MM.1S (cell line): ENCODE data around the gene APOBEC3B.

Experiments used
- DNase-seq: peaks from one replicate; pipeline ENCODE4 v3.0.0-alpha.2; 2015
- H2AFZ ChIP-seq: fragments of 300-600 bp; sonication (generic); 2 replicates; pipeline ENCODE4 v1.6.0; 2016; ENCODE audit warnings: antibody characterized with exemption, low read length
- H3F3A ChIP-seq: fragments of 300-600 bp; sonication (generic); 2 replicates; pipeline ENCODE4 v1.6.1; 2016; ENCODE audit warnings: mild to moderate bottlenecking, antibody characterized with exemption, low read length, moderate library complexity, mixed read lengths; ENCODE audit not compliant: insufficient read depth
- H3K27ac ChIP-seq: fragments of 300-600 bp; sonication (generic); 2 replicates; pipeline ENCODE4 v1.5.1; 2016; ENCODE audit warnings: mild to moderate bottlenecking, low read length
- H3K27me3 ChIP-seq: fragments of 300-600 bp; sonication (generic); replicated peaks from 2 replicates; pipeline ENCODE4 v1.6.0; 2016; ENCODE audit warnings: low read length; ENCODE audit not compliant: insufficient read depth
- H3K36me3 ChIP-seq: fragments of 300-600 bp; sonication (generic); replicated peaks from 2 replicates; pipeline ENCODE4 v1.6.1; 2016; ENCODE audit warnings: mild to moderate bottlenecking, low read length, mixed read lengths; ENCODE audit not compliant: insufficient read depth
- H3K4me1 ChIP-seq: fragments of 300-600 bp; sonication (generic); 2 replicates; pipeline ENCODE4 v1.6.1; 2016; ENCODE audit warnings: low read length, mixed read lengths
- H3K4me2 ChIP-seq: fragments of 300-600 bp; sonication (generic); 2 replicates; pipeline ENCODE4 v1.6.0; 2016; ENCODE audit warnings: low read depth, low read length
- H3K4me3 ChIP-seq: fragments of 300-600 bp; sonication (generic); 2 replicates; pipeline ENCODE4 v1.5.1; 2016; ENCODE audit warnings: low read length, mixed read lengths
- H3K79me2 ChIP-seq: fragments of 300-600 bp; sonication (generic); 2 replicates; pipeline ENCODE4 v1.6.1; 2016; ENCODE audit warnings: mixed run types, low read length, mixed read lengths
- H3K9ac ChIP-seq: fragments of 300-600 bp; sonication (generic); 2 replicates; pipeline ENCODE4 v1.6.1; 2016; ENCODE audit warnings: low read length, mixed read lengths
- H3K9me2 ChIP-seq: fragments of 300-600 bp; sonication (generic); replicated peaks from 2 replicates; pipeline ENCODE4 v1.6.1; 2016; ENCODE audit warnings: mild to moderate bottlenecking, low read length, mixed read lengths; ENCODE audit not compliant: insufficient read depth
- H3K9me3 ChIP-seq: fragments of 300-600 bp; sonication (generic); replicated peaks from 2 replicates; pipeline ENCODE4 v1.6.1; 2016; ENCODE audit warnings: mild to moderate bottlenecking, low read length, mixed read lengths; ENCODE audit not compliant: insufficient read depth
- H4K20me1 ChIP-seq: fragments of 300-600 bp; sonication (generic); 2 replicates; pipeline ENCODE4 v1.6.1; 2016; ENCODE audit warnings: mild to moderate bottlenecking, low read length, moderate library complexity, mixed read lengths; ENCODE audit not compliant: insufficient read depth
- CTCF ChIP-seq: fragments of 300-600 bp; sonication (generic); IDR thresholded peaks from 2 replicates; pipeline ENCODE4 v1.5.1; 2016; ENCODE audit warnings: antibody characterized with exemption, low read length, mixed read lengths
- EZH2 ChIP-seq: fragments of 300-600 bp; sonication (generic); optimal IDR thresholded peaks from 2 replicates; pipeline ENCODE3; 2017; ENCODE audit warnings: low read depth, mild to moderate bottlenecking, antibody characterized with exemption, low read length, mixed read lengths
- EZH2phosphoT487 ChIP-seq: fragments of 300-600 bp; sonication (generic); IDR thresholded peaks from 2 replicates; pipeline ENCODE4 v1.6.1; 2018; ENCODE audit warnings: antibody characterized with exemption, low read length

Gene APOBEC3B

GRCh38 chr22:38963872-38964271 is 18.3 kb upstream of the APOBEC3B start:
- H3K4me2 ChIP-seq: no peak overlapping the region
- H3K79me2 ChIP-seq: no peaks in the 10 kb centered on the region
- no peaks in the 10 kb centered on the region for H3K27me3 ChIP-seq
- DNase-seq: no peak
- H3K27ac ChIP-seq: no peak overlapping the region
- peaks cover 22% of the 10 kb centered on the region for H3K4me1 ChIP-seq
- H3K36me3 ChIP-seq: no peaks in the 10 kb centered on the region
- H3K9me2 ChIP-seq: no peaks in the 10 kb centered on the region
- no peak overlapping the region for H3K9ac ChIP-seq
- H4K20me1 ChIP-seq: no peaks in the 10 kb centered on the region
- no peak for TF ChIP-seq CTCF
- no peak for TF ChIP-seq EZH2phosphoT487
- TF ChIP-seq EZH2: no peak
- no peaks in the 10 kb centered on the region for H3F3A ChIP-seq
- H2AFZ ChIP-seq: no peak overlapping the region
- H3K4me3 ChIP-seq: no peak overlapping the region
- H3K9me3 ChIP-seq: no peaks in the 10 kb centered on the region

GRCh38 chr22:38964306-38964705 is 17.8 kb upstream of the APOBEC3B start:
- H3K9me2 ChIP-seq: no peaks in the 10 kb centered on the region
- H3K4me1 ChIP-seq: peaks cover 22% of the 10 kb centered on the region
- H3K4me2 ChIP-seq: no peak overlapping the region
- H3K27me3 ChIP-seq: no peaks in the 10 kb centered on the region
- no peak for DNase-seq
- H3K9me3 ChIP-seq: no peaks in the 10 kb centered on the region
- H3K9ac ChIP-seq: no peak overlapping the region
- H4K20me1 ChIP-seq: no peaks in the 10 kb centered on the region
- H3K4me3 ChIP-seq: no peak overlapping the region
- H2AFZ ChIP-seq: no peak overlapping the region
- no peaks in the 10 kb centered on the region for H3K79me2 ChIP-seq
- no peak overlapping the region for H3K27ac ChIP-seq
- no peaks in the 10 kb centered on the region for H3F3A ChIP-seq
- TF ChIP-seq EZH2phosphoT487 (no peak), EZH2 (no peak), CTCF (no peak)
- H3K36me3 ChIP-seq: no peaks in the 10 kb centered on the region

GRCh38 chr22:38964989-38965388 is 17.2 kb upstream of the APOBEC3B start:
- TF ChIP-seq EZH2phosphoT487: no peak
- no peak for TF ChIP-seq EZH2
- TF ChIP-seq CTCF: no peak

More at GRCh38 chr22:38964989-38965388, 17.2 kb upstream of the APOBEC3B start:
- H2AFZ ChIP-seq: no peak overlapping the region
- H3K9me2 ChIP-seq: no peaks in the 10 kb centered on the region
- DNase-seq: no peak
- no peaks in the 10 kb centered on the region for H3K79me2 ChIP-seq
- no peak overlapping the region for H3K9ac ChIP-seq
- no peaks in the 10 kb centered on the region for H3F3A ChIP-seq
- H4K20me1 ChIP-seq: no peaks in the 10 kb centered on the region
- no peak overlapping the region for H3K27ac ChIP-seq
- peaks cover 22% of the 10 kb centered on the region for H3K4me1 ChIP-seq
- H3K9me3 ChIP-seq: no peaks in the 10 kb centered on the region
- H3K27me3 ChIP-seq: no peaks in the 10 kb centered on the region
- no peak overlapping the region for H3K4me3 ChIP-seq
- H3K4me2 ChIP-seq: no peak overlapping the region
- H3K36me3 ChIP-seq: no peaks in the 10 kb centered on the region
